ENCODE measurements around the gene PILRA. TPM values are rescaled to one million over a fixed set of nuclear protein-coding genes. Genes with fewer than 3 reads are reported as not detected.
"Not testable (repeated sequence)": the region's sequence is repeated elsewhere in the genome, so short reads cannot be mapped to it uniquely, and the experiment has no call there.

Gene PILRA
- total RNA-seq (9.8 and 10.3 TPM in 2 replicates), polyA plus RNA-seq (8.4 and 23.0 TPM in 2 replicates), polyA minus RNA-seq (2.7 and 6.5 TPM in 2 replicates)
- total RNA-seq (2013): 4.9 TPM

- H3K4me3 Mint-ChIP-seq: peak within 1 kb of the TSS; percentile 32
- Histone ChIP-seq H2AFZ (ENCODE audit: insufficient read depth, low read depth, low read length, poor library complexity, severe bottlenecking) (peak within 1 kb of the TSS; percentile 32), H3K27ac (ENCODE audit: low read length in 2 of 2) (peak within 1 kb of the TSS in 1 of 2 donors; percentile 33), H3K79me2 (ENCODE audit: control insufficient read depth, insufficient read depth, low read length) (peaks cover 7% of the 10 kb centered on the region), H3K36me3 (replicated peaks in 1 of 2; ENCODE audit: control extremely low read depth in 1 of 2, control insufficient read depth in 1 of 2, extremely low read depth in 1 of 2, insufficient read depth in 2 of 2, low read length in 1 of 2) (no peaks in the 10 kb centered on the region), H4K20me1 (ENCODE audit: control insufficient read depth, insufficient read depth, low read length, poor library complexity, severe bottlenecking) (no peaks in the 10 kb centered on the region), H3K4me3 (ENCODE audit: control extremely low read depth in 1 of 5, extremely low read depth in 1 of 5, insufficient read depth in 1 of 5, low read depth in 2 of 5, low read length in 4 of 5) (peak within 1 kb of the TSS in 2 of 5 experiments; percentile 12 to 30), H3K9me3 (ENCODE audit: control extremely low read depth in 1 of 3, control insufficient read depth in 2 of 3, insufficient read depth in 1 of 3, low read length in 2 of 3) (no peaks in the 10 kb centered on the region), H3K9ac (ENCODE audit: low read length) (no peak within 1 kb of the TSS), H3K4me1 (ENCODE audit: control insufficient read depth in 2 of 2, insufficient read depth in 2 of 2, low read length in 2 of 2) (peaks cover 41 to 62% of the 10 kb centered on the region in 2 donors), H3K4me2 (replicated peaks; ENCODE audit: low read depth, low read length, poor library complexity, severe bottlenecking) (peak within 1 kb of the TSS; percentile 30), H3K27me3 (replicated peaks in 1 of 4; ENCODE audit: control extremely low read depth in 1 of 4, control insufficient read depth in 3 of 4, insufficient read depth in 4 of 4, low read length in 3 of 4) (no peaks in the 10 kb centered on the region)
- intact Hi-C loops (cut with micrococcal nuclease): no loop called here
- H3K4me1 Mint-ChIP-seq: peaks cover 59% of the 10 kb centered on the region
- no peaks in the 10 kb centered on the region for H3K9me3 Mint-ChIP-seq (ENCODE audit: insufficient read depth)
- WGBS (ENCODE audit: insufficient coverage): 96% methylated on average over 11 of the region's 12 CpGs
- peak within 1 kb of the TSS; percentile 92 for H3K27ac Mint-ChIP-seq
- TF ChIP-seq EZH2 (IDR thresholded peaks at IDR 0.05; ENCODE audit: borderline replicate concordance, insufficient read depth, low read depth, low read length, poor library complexity, severe bottlenecking) (no peak), CTCF (IDR thresholded peaks at IDR 0.05) (no peak)
- DNase-seq (no peak), ATAC-seq (ENCODE audit: low read depth) (no peak)
- POLR2A ChIA-PET: no interaction called here
- no peaks in the 10 kb centered on the region for H3K27me3 Mint-ChIP-seq
- CTCF ChIA-PET: interaction anchor here (1.1 to 5.7 kb wide), 4 partner anchors 28 to 240 kb away, joined by 3 to 49 read pairs (median 9); no protein-coding TSS in a partner anchor
Measured at GRCh38 chr7:100373261-100373831, at the start of gene PILRA. TSS of gene PILRA (plus strand) at chr7:100373487. CDS start at chr7:100373657, 170 bp downstream.

- H3K27ac ChIP-seq (ENCODE audit: low read length in 2 of 2); DNase-seq; H2AFZ ChIP-seq (ENCODE audit: insufficient read depth, low read depth, low read length, poor library complexity, severe bottlenecking); H3K4me2 ChIP-seq (replicated peaks; ENCODE audit: low read depth, low read length, poor library complexity, severe bottlenecking); H3K4me1 Mint-ChIP-seq; H3K4me3 ChIP-seq (ENCODE audit: control extremely low read depth in 1 of 5, extremely low read depth in 1 of 5, insufficient read depth in 1 of 5, low read depth in 2 of 5, low read length in 4 of 5); POLR2A ChIA-PET; H3K9me3 Mint-ChIP-seq (ENCODE audit: insufficient read depth); H3K4me1 ChIP-seq (ENCODE audit: control insufficient read depth in 2 of 2, insufficient read depth in 2 of 2, low read length in 2 of 2); H3K9me3 ChIP-seq (ENCODE audit: control extremely low read depth in 1 of 3, control insufficient read depth in 2 of 3, insufficient read depth in 1 of 3, low read length in 2 of 3); H3K27me3 ChIP-seq (replicated peaks in 1 of 4; ENCODE audit: control extremely low read depth in 1 of 4, control insufficient read depth in 3 of 4, insufficient read depth in 4 of 4, low read length in 3 of 4); ATAC-seq (ENCODE audit: low read depth); intact Hi-C loops (cut with micrococcal nuclease); H3K4me3 Mint-ChIP-seq; CTCF ChIA-PET; H3K27me3 Mint-ChIP-seq; H4K20me1 ChIP-seq (ENCODE audit: control insufficient read depth, insufficient read depth, low read length, poor library complexity, severe bottlenecking); H3K9ac ChIP-seq (ENCODE audit: low read length); H3K79me2 ChIP-seq (ENCODE audit: control insufficient read depth, insufficient read depth, low read length): not testable (repeated sequence)
- 100% methylated on average over 3 of the region's 13 CpGs for WGBS (ENCODE audit: insufficient coverage)
- peak overlapping the region; percentile 53 for H3K27ac Mint-ChIP-seq
- peaks cover 0 to 12% of the 10 kb centered on the region in 2 experiments for H3K36me3 ChIP-seq (replicated peaks in 1 of 2; ENCODE audit: control extremely low read depth in 1 of 2, control insufficient read depth in 1 of 2, extremely low read depth in 1 of 2, insufficient read depth in 2 of 2, low read length in 1 of 2)
Measured at GRCh38 chr7:100324194-100324593, 49.1 kb upstream of the PILRA start.

- H3K9me3 ChIP-seq (ENCODE audit: control extremely low read depth in 1 of 3, control insufficient read depth in 2 of 3, insufficient read depth in 1 of 3, low read length in 2 of 3); H3K27ac Mint-ChIP-seq; H3K27me3 Mint-ChIP-seq; H3K9ac ChIP-seq (ENCODE audit: low read length); ATAC-seq (ENCODE audit: low read depth); H3K4me2 ChIP-seq (replicated peaks; ENCODE audit: low read depth, low read length, poor library complexity, severe bottlenecking); intact Hi-C loops (cut with micrococcal nuclease); H2AFZ ChIP-seq (ENCODE audit: insufficient read depth, low read depth, low read length, poor library complexity, severe bottlenecking); H3K79me2 ChIP-seq (ENCODE audit: control insufficient read depth, insufficient read depth, low read length); H3K4me3 ChIP-seq (ENCODE audit: control extremely low read depth in 1 of 5, extremely low read depth in 1 of 5, insufficient read depth in 1 of 5, low read depth in 2 of 5, low read length in 4 of 5); CTCF ChIA-PET; POLR2A ChIA-PET; H3K9me3 Mint-ChIP-seq (ENCODE audit: insufficient read depth); H3K27me3 ChIP-seq (replicated peaks in 1 of 4; ENCODE audit: control extremely low read depth in 1 of 4, control insufficient read depth in 3 of 4, insufficient read depth in 4 of 4, low read length in 3 of 4); H3K4me1 ChIP-seq (ENCODE audit: control insufficient read depth in 2 of 2, insufficient read depth in 2 of 2, low read length in 2 of 2); H3K4me1 Mint-ChIP-seq; DNase-seq; H3K4me3 Mint-ChIP-seq; H3K27ac ChIP-seq (ENCODE audit: low read length in 2 of 2); H3K36me3 ChIP-seq (replicated peaks in 1 of 2; ENCODE audit: control extremely low read depth in 1 of 2, control insufficient read depth in 1 of 2, extremely low read depth in 1 of 2, insufficient read depth in 2 of 2, low read length in 1 of 2); H4K20me1 ChIP-seq (ENCODE audit: control insufficient read depth, insufficient read depth, low read length, poor library complexity, severe bottlenecking): not testable (repeated sequence)
- WGBS (ENCODE audit: insufficient coverage): no CpG with 5 or more reads among the region's 9 CpGs
Measured at GRCh38 chr7:100325671-100326070, 47.6 kb upstream of the PILRA start.

All from B cell (primary cell).